Occipital lobe (tissue), 1 donor: ENCODE results near the gene CHORDC1. TPM values are rescaled to one million over a fixed set of nuclear protein-coding genes. Genes with fewer than 3 reads are reported as not detected.

Experiments
- total RNA-seq: library from RNA; depleted of rRNA; stranded (reverse); fragments of >200 nt; gene quantifications from one replicate; pipeline ENCODE4 v1.2.3, GENCODE V29; 2014

The CHORDC1 gene
- total RNA-seq, 1 donor from 2014 or later = 68.9 TPM

Other genes with a start within 250 kb of the CHORDC1 start
- gene TRIM49C, start 191.9 kb downstream of the CHORDC1 start, total RNA-seq = not detected
- gene UBTFL1, start 137.1 kb downstream of the CHORDC1 start, total RNA-seq = not detected
- gene NAALAD2, start 88.4 kb downstream of the CHORDC1 start, total RNA-seq = 5.3 TPM